Measurements from ENCODE around the gene SELENOM.

The SELENOM gene

GRCh38 chr22:31150615-31151014 is 43.2 kb upstream of the SELENOM start:
- no peak overlapping the region for H3K9ac ChIP-seq
- H2AFZ ChIP-seq = no peak overlapping the region
- H3K9me3 ChIP-seq (ENCODE audit: control insufficient read depth, low read length) = no peaks in the 10 kb centered on the region
- H3K4me2 ChIP-seq (ENCODE audit: low read length) = no peak overlapping the region
- no peaks in the 10 kb centered on the region for H3K79me2 ChIP-seq
- TF ChIP-seq CTCF (IDR thresholded peaks at IDR 0.05) = no peak
- H3K4me3 ChIP-seq (ENCODE audit: low read depth, low read length) = no peak overlapping the region
- no peaks in the 10 kb centered on the region for H3K27me3 ChIP-seq (ENCODE audit: control insufficient read depth, insufficient read depth, low read length)
- H3K4me1 ChIP-seq = peaks cover 9% of the 10 kb centered on the region
- no peaks in the 10 kb centered on the region for H3K36me3 ChIP-seq (ENCODE audit: control insufficient read depth, insufficient read depth, low read length)
- H3K27ac ChIP-seq = no peak overlapping the region

GRCh38 chr22:31148953-31149627 is 41.7 kb upstream of the SELENOM start:
- peak; percentile 88 for TF ChIP-seq CTCF (IDR thresholded peaks at IDR 0.05)
- Histone ChIP-seq H3K4me1 (peaks cover 9% of the 10 kb centered on the region), H3K36me3 (ENCODE audit: control insufficient read depth, insufficient read depth, low read length) (no peaks in the 10 kb centered on the region), H3K9ac (no peak overlapping the region), H3K9me3 (ENCODE audit: control insufficient read depth, low read length) (no peaks in the 10 kb centered on the region), H3K4me3 (ENCODE audit: low read depth, low read length) (no peak overlapping the region), H3K79me2 (no peaks in the 10 kb centered on the region), H3K27me3 (ENCODE audit: control insufficient read depth, insufficient read depth, low read length) (no peaks in the 10 kb centered on the region), H2AFZ (peak overlapping the region; percentile 89), H3K27ac (peak overlapping the region; percentile 81), H3K4me2 (ENCODE audit: low read length) (no peak overlapping the region)

- no peaks in the 10 kb centered on the region for H3K36me3 ChIP-seq (ENCODE audit: control insufficient read depth, insufficient read depth, low read length)
- peak overlapping the region; percentile 81 for H3K27ac ChIP-seq
- peak overlapping the region; percentile 89 for H2AFZ ChIP-seq
- H3K9me3 ChIP-seq (ENCODE audit: control insufficient read depth, low read length) = no peaks in the 10 kb centered on the region
- H3K4me2 ChIP-seq (ENCODE audit: low read length) = no peak overlapping the region
- H3K4me3 ChIP-seq (ENCODE audit: low read depth, low read length) = no peak overlapping the region
- no peaks in the 10 kb centered on the region for H3K27me3 ChIP-seq (ENCODE audit: control insufficient read depth, insufficient read depth, low read length)
- H3K4me1 ChIP-seq = peaks cover 13% of the 10 kb centered on the region
- no peak overlapping the region for H3K9ac ChIP-seq
- no peaks in the 10 kb centered on the region for H3K79me2 ChIP-seq
- TF ChIP-seq CTCF (IDR thresholded peaks at IDR 0.05) = no peak
Measured at GRCh38 chr22:31148488-31148887, 41.1 kb upstream of the SELENOM start.

- H3K4me1 ChIP-seq = peaks cover 31% of the 10 kb centered on the region
- H3K4me3 ChIP-seq (ENCODE audit: low read depth, low read length) = no peak overlapping the region
- no peaks in the 10 kb centered on the region for H3K79me2 ChIP-seq
- H3K27me3 ChIP-seq (ENCODE audit: control insufficient read depth, insufficient read depth, low read length) = no peaks in the 10 kb centered on the region
- TF ChIP-seq CTCF (IDR thresholded peaks at IDR 0.05) = no peak
- H3K9ac ChIP-seq = no peak overlapping the region
- H3K36me3 ChIP-seq (ENCODE audit: control insufficient read depth, insufficient read depth, low read length) = no peaks in the 10 kb centered on the region
- H3K27ac ChIP-seq = no peak overlapping the region
- H3K9me3 ChIP-seq (ENCODE audit: control insufficient read depth, low read length) = no peaks in the 10 kb centered on the region
- H3K4me2 ChIP-seq (ENCODE audit: low read length) = no peak overlapping the region
- H2AFZ ChIP-seq = peak overlapping the region; percentile 70
Measured at GRCh38 chr22:31144223-31144622, 36.9 kb upstream of the SELENOM start.

- H3K79me2 ChIP-seq = no peaks in the 10 kb centered on the region
- H3K36me3 ChIP-seq (ENCODE audit: control insufficient read depth, insufficient read depth, low read length) = no peaks in the 10 kb centered on the region
- H2AFZ ChIP-seq = peak overlapping the region; percentile 70
- H3K4me1 ChIP-seq = peaks cover 25% of the 10 kb centered on the region
- no peaks in the 10 kb centered on the region for H3K27me3 ChIP-seq (ENCODE audit: control insufficient read depth, insufficient read depth, low read length)
- H3K27ac ChIP-seq = peak overlapping the region; percentile 66
- TF ChIP-seq CTCF (IDR thresholded peaks at IDR 0.05) = no peak
- no peak overlapping the region for H3K4me2 ChIP-seq (ENCODE audit: low read length)
- no peak overlapping the region for H3K9ac ChIP-seq
- no peak overlapping the region for H3K4me3 ChIP-seq (ENCODE audit: low read depth, low read length)
- no peaks in the 10 kb centered on the region for H3K9me3 ChIP-seq (ENCODE audit: control insufficient read depth, low read length)
Measured at GRCh38 chr22:31143537-31143936, 36.2 kb upstream of the SELENOM start.

Measured in parathyroid adenoma (tissue), 2 donors.